Keratinocyte (primary cell): ENCODE results near the gene AGAP1. TPM values are rescaled to one million over a fixed set of nuclear protein-coding genes. Genes with fewer than 3 reads are reported as not detected.

Source experiments
- DNase-seq: peaks from one replicate; pipeline ENCODE4 v3.0.0-alpha.2; 2011; ENCODE audit warnings: low read depth, missing footprints, low spot score
- FAIRE-seq: peaks from 2 replicates; lab custom pipeline; 2011; peaks lifted over from hg19 to GRCh38; lab: Jason Lieb, UNC
- H2AFZ ChIP-seq: 2 replicates; pipeline ENCODE4 v1.6.0; 2012; ENCODE audit warnings: low read length, control low read depth, inconsistent platforms; ENCODE audit not compliant: control insufficient read depth
- H3K27ac ChIP-seq: 2 replicates; pipeline ENCODE4 v1.5.1; 2011; ENCODE audit warnings: low read length; ENCODE audit not compliant: control insufficient read depth, insufficient read depth
- H3K27me3 ChIP-seq: 3 replicates; pipeline ENCODE4 v1.6.0; 2011; ENCODE audit warnings: low read length; ENCODE audit not compliant: control insufficient read depth, insufficient read depth; ENCODE audit errors: extremely low read depth
- H3K36me3 ChIP-seq, 2 experiments: 2 replicates in 1 of 2; 3 replicates in 1 of 2; pipeline ENCODE4 v1.5.1; 2011; ENCODE audit warnings: low read length in 2 of 2, mild to moderate bottlenecking in 1 of 2; ENCODE audit not compliant: control insufficient read depth in 2 of 2, insufficient read depth in 2 of 2; ENCODE audit errors: extremely low read depth in 1 of 2
- H3K4me1 ChIP-seq: 3 replicates; pipeline ENCODE4 v1.5.1; 2011; ENCODE audit warnings: low read length; ENCODE audit not compliant: control insufficient read depth, insufficient read depth; ENCODE audit errors: extremely low read depth
- H3K4me2 ChIP-seq: 3 replicates; pipeline ENCODE4 v1.6.0; 2011; ENCODE audit warnings: low read depth, low read length; ENCODE audit not compliant: control insufficient read depth, insufficient read depth; ENCODE audit errors: extremely low read depth
- H3K4me3 ChIP-seq, 3 experiments: fragments of 200-600 bp in 1 of 3; sonication (generic) in 1 of 3; 2 replicates in 2 of 3; 3 replicates in 1 of 3; pipeline ENCODE4 v1.5.1; 2011 to 2016; ENCODE audit warnings: low read length in 3 of 3, mild to moderate bottlenecking in 3 of 3, control low read depth in 2 of 3, inconsistent platforms in 1 of 3, low read depth in 1 of 3, mixed read lengths in 1 of 3, mixed run types in 1 of 3, moderate library complexity in 1 of 3; ENCODE audit not compliant: control insufficient read depth in 2 of 3, insufficient read depth in 2 of 3; ENCODE audit errors: extremely low read depth in 1 of 3
- H3K79me2 ChIP-seq: 2 replicates; pipeline ENCODE4 v1.6.0; 2012; ENCODE audit warnings: low read length; ENCODE audit not compliant: control insufficient read depth, insufficient read depth
- H3K9ac ChIP-seq: 3 replicates; pipeline ENCODE4 v1.6.0; 2011; ENCODE audit warnings: low read length; ENCODE audit not compliant: control insufficient read depth, insufficient read depth; ENCODE audit errors: extremely low read depth
- H3K9me1 ChIP-seq: 3 replicates; pipeline ENCODE4 v1.6.0; 2011; ENCODE audit warnings: low read length; ENCODE audit not compliant: control insufficient read depth, insufficient read depth; ENCODE audit errors: extremely low read depth
- H3K9me3 ChIP-seq: 2 replicates; pipeline ENCODE4 v1.5.1; 2012; ENCODE audit warnings: low read depth, low read length; ENCODE audit not compliant: control insufficient read depth
- H4K20me1 ChIP-seq: 3 replicates; pipeline ENCODE4 v1.6.0; 2011; ENCODE audit warnings: low read length; ENCODE audit not compliant: control insufficient read depth, insufficient read depth; ENCODE audit errors: extremely low read depth
- CTCF ChIP-seq, 3 experiments: IDR thresholded peaks in 1 of 3; conservative IDR thresholded peaks in 1 of 3; optimal IDR thresholded peaks in 1 of 3; 2 replicates in 2 of 3; 3 replicates in 1 of 3; pipeline versions ENCODE3 to v1.5.1; 2011; ENCODE audit warnings: low read length in 3 of 3, mild to moderate bottlenecking in 3 of 3, moderate library complexity in 2 of 3, control low read depth in 1 of 3, inconsistent platforms in 1 of 3; ENCODE audit not compliant: insufficient read depth in 2 of 3; ENCODE audit errors: extremely low read depth in 1 of 3
- EZH2 ChIP-seq: IDR thresholded peaks from one replicate; pipeline ENCODE4 v1.6.1; 2012; ENCODE audit warnings: inconsistent platforms, mild to moderate bottlenecking, low read length, moderate library complexity
- dilution Hi-C: fragments of 300-500 bp; cut with MboI; formaldehyde crosslinking; loops from one replicate; pipeline ENCODE4 v1.7.0; 2020; ENCODE audit warnings: low sequenced_read_pairs; ENCODE audit not compliant: extremely low pct_ligation_motif_present
- polyA plus RNA-seq, 5 experiments: library from polyadenylated mRNA; depleted of rRNA in 3 of 5; stranded (reverse) in 3 of 5; stranded (forward) in 1 of 5; unstranded in 1 of 5; fragments of >200 nt; gene quantifications; 1 replicate in 1 of 5; 2 replicates in 3 of 5; 3 replicates in 1 of 5; pipeline versions ENCODE4 v1.2.1 to v1.2.3, GENCODE V29; 2011 to 2012; ENCODE audit warnings: missing spikeins in 2 of 5, low read depth in 1 of 5, low replicate concordance in 1 of 5

Gene AGAP1
- polyA plus RNA-seq, 1 donor (not counting 4 experiments of a cell fraction or from before 2014, with no cell fraction given): 12.6 TPM

DNA sequence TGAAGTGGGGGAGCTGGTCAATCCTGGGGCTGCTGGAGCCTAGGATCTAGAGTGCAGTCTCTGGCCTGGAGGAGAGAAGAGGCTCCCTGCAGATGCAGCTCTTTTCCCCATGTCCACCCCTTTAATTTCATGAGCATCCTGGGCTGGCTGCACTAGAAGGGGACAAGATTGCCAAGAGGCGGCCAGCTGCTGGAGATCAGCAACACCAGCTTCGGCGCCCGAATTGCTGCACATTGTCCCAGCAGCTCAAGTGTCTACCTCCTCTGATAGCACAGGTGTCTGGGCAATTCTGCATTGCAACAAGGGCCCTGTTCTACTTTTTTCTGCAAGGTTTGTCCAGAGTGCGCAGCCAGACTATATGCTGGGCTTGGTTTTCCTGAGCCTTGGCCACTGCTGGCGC lies 125.7 kb downstream of the AGAP1 start:
- no peaks in the 10 kb centered on the region for H4K20me1 ChIP-seq

DNA sequence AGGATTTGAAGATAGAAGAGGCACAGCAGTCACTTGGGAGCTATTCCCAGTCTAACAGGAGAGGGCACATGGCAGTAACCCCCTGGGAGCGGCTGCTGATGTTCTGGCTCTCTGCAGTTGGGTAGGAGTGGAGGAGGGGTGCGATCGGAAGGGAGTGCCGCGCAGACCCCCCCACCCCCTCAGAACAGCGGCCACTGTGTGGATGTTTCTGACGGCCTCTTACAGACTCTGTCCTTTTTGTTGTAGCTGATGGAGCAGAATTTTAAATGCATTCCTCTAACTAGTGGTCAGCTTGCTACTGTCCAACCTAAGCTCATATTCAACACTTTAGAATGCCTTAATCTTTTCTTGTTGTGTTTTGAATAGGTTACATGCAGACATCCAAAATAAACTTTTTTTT lies 127.9 kb downstream of the AGAP1 start:
- Histone ChIP-seq H4K20me1 (no peaks in the 10 kb centered on the region), H3K4me3 (no peak overlapping the region), H3K9me3 (no peaks in the 10 kb centered on the region), H3K27ac (no peak overlapping the region), H3K9me1 (no peaks in the 10 kb centered on the region), H3K27me3 (no peaks in the 10 kb centered on the region), H3K4me2 (no peak overlapping the region), H3K4me1 (no peaks in the 10 kb centered on the region), H2AFZ (no peak overlapping the region), H3K36me3 (no peaks in the 10 kb centered on the region), H3K9ac (no peak overlapping the region), H3K79me2 (peaks cover 4% of the 10 kb centered on the region)
- no peak for DNase-seq
- FAIRE-seq: no peak
- TF ChIP-seq EZH2: no peak
- dilution Hi-C loops: no loop called here

More for the DNA sequence above, 125.7 kb downstream of the AGAP1 start:
- peaks cover 7% of the 10 kb centered on the region for H3K79me2 ChIP-seq
- DNase-seq: no peak
- H3K9me1 ChIP-seq: no peaks in the 10 kb centered on the region
- FAIRE-seq: no peak
- H3K27me3 ChIP-seq: no peaks in the 10 kb centered on the region
- H3K9me3 ChIP-seq: no peaks in the 10 kb centered on the region
- H3K4me1 ChIP-seq: no peaks in the 10 kb centered on the region
- H2AFZ ChIP-seq: no peak overlapping the region
- H3K9ac ChIP-seq: no peak overlapping the region
- no peaks in the 10 kb centered on the region for H3K36me3 ChIP-seq
- H3K4me3 ChIP-seq: no peak overlapping the region
- dilution Hi-C loops: no loop called here
- H3K27ac ChIP-seq: no peak overlapping the region
- no peak overlapping the region for H3K4me2 ChIP-seq
- no peak for TF ChIP-seq CTCF (optimal IDR thresholded peaks at IDR 0.05 in 1 of 3, IDR thresholded peaks at IDR 0.05 in 1 of 3, conservative IDR thresholded peaks at IDR 0.05 in 1 of 3; ENCODE audit: extremely low read depth in 1 of 3, insufficient read depth in 2 of 3, low read length in 3 of 3)
- no peak for TF ChIP-seq EZH2

DNA sequence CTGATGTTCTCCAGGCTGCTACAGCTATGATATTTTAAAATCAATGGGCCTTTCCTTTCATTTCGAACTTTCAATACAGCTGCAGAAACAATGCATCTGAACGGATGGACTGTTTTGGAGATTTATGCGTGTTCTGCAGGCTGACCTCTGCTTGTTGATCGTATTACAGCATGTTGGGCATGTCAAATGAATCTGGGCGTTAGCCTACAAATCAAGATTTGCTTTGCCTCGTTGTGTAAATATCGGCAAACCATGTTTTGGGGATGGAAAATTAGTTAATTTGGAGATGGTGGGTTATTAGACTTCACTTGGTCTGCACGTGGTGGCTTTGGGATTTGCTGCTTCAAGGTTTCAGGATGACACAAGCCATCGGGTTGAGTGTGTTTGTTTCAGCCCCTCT lies 129.3 kb downstream of the AGAP1 start:
- H3K9ac ChIP-seq: no peak overlapping the region
- H3K4me1 ChIP-seq: no peaks in the 10 kb centered on the region
- H3K9me3 ChIP-seq: no peaks in the 10 kb centered on the region
- H3K79me2 ChIP-seq: peaks cover 2% of the 10 kb centered on the region
- H3K27ac ChIP-seq: no peak overlapping the region
- dilution Hi-C loops: no loop called here
- FAIRE-seq (no peak), DNase-seq (no peak)
- no peak for TF ChIP-seq EZH2
- no peaks in the 10 kb centered on the region for H3K27me3 ChIP-seq
- H3K4me2 ChIP-seq: no peak overlapping the region
- H3K36me3 ChIP-seq: no peaks in the 10 kb centered on the region
- no peak overlapping the region for H3K4me3 ChIP-seq
- H4K20me1 ChIP-seq: no peaks in the 10 kb centered on the region
- no peak overlapping the region for H2AFZ ChIP-seq
- no peaks in the 10 kb centered on the region for H3K9me1 ChIP-seq
